ENCODE results near the gene DEPDC4.
"Not testable (repeated sequence)": the region's sequence is repeated elsewhere in the genome, so short reads cannot be mapped to it uniquely, and the experiment has no call there.

The DEPDC4 gene

GRCh38 chr12:100229036-100229635 lies 37.7 kb downstream of the DEPDC4 start:
- DNase-seq (ENCODE audit: low read depth), result peak; percentile 30
- H3K4me3 ChIP-seq (ENCODE audit: control insufficient read depth, low read depth, low read length), result no peak overlapping the region
- peak; percentile 19 for TF ChIP-seq CTCF (conservative IDR thresholded peaks at IDR 0.05; ENCODE audit: control insufficient read depth, insufficient read depth, low read depth, low read length)

- no peak for TF ChIP-seq CTCF (conservative IDR thresholded peaks at IDR 0.05; ENCODE audit: control insufficient read depth, insufficient read depth, low read depth, low read length)
- no peak overlapping the region for H3K4me3 ChIP-seq (ENCODE audit: control insufficient read depth, low read depth, low read length)
- DNase-seq (ENCODE audit: low read depth), result no peak
Measured at GRCh38 chr12:100225491-100225890, 41.4 kb downstream of the DEPDC4 start.

GRCh38 chr12:100222173-100222572 lies 44.7 kb downstream of the DEPDC4 start:
- not testable (repeated sequence) for H3K4me3 ChIP-seq (ENCODE audit: control insufficient read depth, low read depth, low read length); DNase-seq (ENCODE audit: low read depth)

- no peak overlapping the region for H3K4me3 ChIP-seq (ENCODE audit: control insufficient read depth, low read depth, low read length)
- DNase-seq (ENCODE audit: low read depth), result no peak
- no peak for TF ChIP-seq CTCF (conservative IDR thresholded peaks at IDR 0.05; ENCODE audit: control insufficient read depth, insufficient read depth, low read depth, low read length)
Measured at GRCh38 chr12:100221523-100221922, 45.4 kb downstream of the DEPDC4 start.

- no peak for TF ChIP-seq CTCF (conservative IDR thresholded peaks at IDR 0.05; ENCODE audit: control insufficient read depth, insufficient read depth, low read depth, low read length)
- DNase-seq (ENCODE audit: low read depth), result no peak
- H3K4me3 ChIP-seq (ENCODE audit: control insufficient read depth, low read depth, low read length), result no peak overlapping the region
Measured at GRCh38 chr12:100219328-100220109, 47.4 kb downstream of the DEPDC4 start.

- TF ChIP-seq CTCF (conservative IDR thresholded peaks at IDR 0.05; ENCODE audit: control insufficient read depth, insufficient read depth, low read depth, low read length), result no peak
Measured at GRCh38 chr12:100216337-100216736, 50.5 kb downstream of the DEPDC4 start.

GRCh38 chr12:100215209-100215608 lies 51.7 kb downstream of the DEPDC4 start:
- H3K4me3 ChIP-seq (ENCODE audit: control insufficient read depth, low read depth, low read length), result no peak overlapping the region
- DNase-seq (ENCODE audit: low read depth), result peak; percentile 49
- no peak for TF ChIP-seq CTCF (conservative IDR thresholded peaks at IDR 0.05; ENCODE audit: control insufficient read depth, insufficient read depth, low read depth, low read length)

More at GRCh38 chr12:100216337-100216736, 50.5 kb downstream of the DEPDC4 start:
- H3K4me3 ChIP-seq (ENCODE audit: control insufficient read depth, low read depth, low read length), result no peak overlapping the region
- no peak for DNase-seq (ENCODE audit: low read depth)

Measured in fibroblast of mammary gland (primary cell).